Neural cell (in vitro differentiated cells): Measurements from ENCODE around the gene ZNF316.

Experiments
- CTCF ChIP-seq: fragments of 450-650 bp; IDR thresholded peaks from 2 replicates; pipeline ENCODE4 v1.5.1; 2014; ENCODE audit warnings: antibody characterized with exemption, mild to moderate bottlenecking, moderate library complexity; ENCODE audit not compliant: poor library complexity, severe bottlenecking
- EP300 ChIP-seq: fragments of 450-650 bp; conservative IDR thresholded peaks from 2 replicates; pipeline ENCODE4 v1.6.1; 2014; ENCODE audit warnings: antibody characterized with exemption, mild to moderate bottlenecking, moderate library complexity; ENCODE audit not compliant: poor library complexity, severe bottlenecking
- EZH2 ChIP-seq: fragments of 200-600, 300-800 bp; shearing (Covaris generic), sonication (generic); IDR thresholded peaks from 2 replicates; pipeline ENCODE4 v1.6.1; 2014; ENCODE audit warnings: antibody characterized with exemption, low read length, borderline replicate concordance, mild to moderate bottlenecking; ENCODE audit not compliant: insufficient read depth, poor library complexity, severe bottlenecking
- MXI1 ChIP-seq: fragments of 450-650 bp; conservative IDR thresholded peaks from 2 replicates; pipeline ENCODE4 v1.6.1; 2014; ENCODE audit warnings: antibody characterized with exemption, mild to moderate bottlenecking; ENCODE audit not compliant: poor library complexity, severe bottlenecking
- RAD21 ChIP-seq: fragments of 450-650 bp; conservative IDR thresholded peaks from 2 replicates; pipeline ENCODE4 v1.6.1; 2014; ENCODE audit warnings: antibody characterized with exemption, mild to moderate bottlenecking, moderate library complexity
- SMC3 ChIP-seq: fragments of 450-650 bp; conservative IDR thresholded peaks from 2 replicates; pipeline ENCODE4 v1.6.1; 2014; ENCODE audit warnings: antibody characterized with exemption, mild to moderate bottlenecking, moderate library complexity; ENCODE audit not compliant: poor library complexity
- TAF1 ChIP-seq: IDR thresholded peaks from 2 replicates; pipeline ENCODE4 v1.6.1; 2012; ENCODE audit warnings: low read depth

GRCh38 chr7:6628045-6628444 lies 9.1 kb upstream of the ZNF316 start:
- no peak for TF ChIP-seq CTCF
- TF ChIP-seq TAF1: no peak
- TF ChIP-seq SMC3: no peak
- TF ChIP-seq EP300: no peak
- TF ChIP-seq MXI1: no peak
- TF ChIP-seq EZH2: no peak
- no peak for TF ChIP-seq RAD21
